Measurements from ENCODE around the gene TMEM167B.
"Not testable (repeated sequence)": the region's sequence is repeated elsewhere in the genome, so short reads cannot be mapped to it uniquely, and the experiment has no call there.

The TMEM167B gene

DNA sequence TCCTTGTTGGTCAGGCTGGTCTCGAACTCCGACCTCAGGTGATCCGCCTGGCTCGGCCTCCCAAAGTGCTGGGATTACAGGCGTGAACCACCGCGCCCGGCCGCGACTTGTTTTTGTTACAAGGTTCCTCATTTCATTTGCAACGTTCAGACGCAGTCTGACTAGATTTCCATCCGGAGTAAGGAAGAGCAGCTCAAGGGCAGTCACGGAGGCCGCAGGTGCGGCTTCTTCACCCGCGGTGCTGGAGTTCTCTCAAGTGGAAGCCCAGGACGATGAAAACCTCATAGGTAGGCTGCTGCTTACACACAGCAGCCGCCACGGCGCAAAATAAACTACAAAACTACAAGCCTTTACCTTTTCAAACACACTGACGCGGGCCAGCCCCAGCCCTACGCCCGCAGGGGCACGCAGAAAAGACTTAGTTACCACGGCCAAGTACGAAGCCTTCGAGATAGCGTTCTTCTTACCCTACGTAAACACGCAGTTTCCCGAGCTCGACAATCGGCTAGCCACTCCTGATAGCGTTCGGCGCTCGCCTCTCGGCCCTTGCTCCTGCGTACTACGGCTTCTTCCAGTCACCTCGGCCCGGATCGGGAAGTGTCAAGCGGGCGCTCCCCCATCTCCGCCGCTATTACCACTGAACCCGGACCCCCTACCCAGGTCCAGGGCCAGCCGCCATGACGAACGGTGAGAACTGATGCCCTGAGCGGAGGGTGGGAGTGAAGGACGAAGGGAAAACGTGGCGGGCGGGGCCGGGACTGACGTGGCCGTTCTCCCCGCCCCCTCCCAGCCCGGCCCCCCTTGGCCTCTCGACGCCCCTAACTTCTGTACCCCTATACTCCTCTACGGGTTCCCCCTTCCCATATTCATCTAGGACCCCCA is at the start of gene TMEM167B:
TSS of gene TMEM167B (plus strand) at position 569 of the 882 bp plus-strand sequence. CDS start at position 678, 109 bp downstream.
- peak; percentile 57 to 75 (median 68) for DNase-seq

DNA sequence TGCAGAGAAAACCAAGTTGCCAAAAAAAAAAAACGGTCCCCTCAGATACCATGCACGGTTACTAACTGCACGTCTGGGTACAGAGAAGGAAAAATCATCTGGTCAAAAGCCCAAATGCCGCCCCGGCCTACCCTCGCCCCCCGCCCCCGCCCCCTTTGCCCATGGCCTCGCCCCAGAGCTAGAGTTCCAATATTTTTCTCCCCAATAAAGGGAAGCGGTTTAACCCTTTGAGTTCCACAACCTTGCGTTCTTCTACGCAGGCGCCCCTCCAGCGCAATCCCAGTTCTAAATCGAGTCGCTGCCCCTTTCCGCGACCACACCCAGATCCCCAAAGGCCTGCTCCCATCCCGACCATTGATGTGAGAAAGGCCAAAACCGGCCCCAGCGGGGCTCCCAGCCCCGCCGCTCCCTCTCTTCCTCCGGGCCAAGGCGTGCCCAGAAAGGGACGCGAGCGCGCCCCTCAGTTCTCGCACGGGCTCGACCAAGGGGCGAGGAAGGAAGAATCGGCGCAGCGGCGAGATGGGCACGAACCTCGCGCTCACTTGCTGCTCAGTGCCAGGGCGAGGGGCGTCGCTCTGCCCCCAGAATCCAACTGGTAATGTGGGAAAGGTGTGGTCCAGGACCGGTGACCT is 49.5 kb upstream of the TMEM167B start:
- no peak for DNase-seq

DNA sequence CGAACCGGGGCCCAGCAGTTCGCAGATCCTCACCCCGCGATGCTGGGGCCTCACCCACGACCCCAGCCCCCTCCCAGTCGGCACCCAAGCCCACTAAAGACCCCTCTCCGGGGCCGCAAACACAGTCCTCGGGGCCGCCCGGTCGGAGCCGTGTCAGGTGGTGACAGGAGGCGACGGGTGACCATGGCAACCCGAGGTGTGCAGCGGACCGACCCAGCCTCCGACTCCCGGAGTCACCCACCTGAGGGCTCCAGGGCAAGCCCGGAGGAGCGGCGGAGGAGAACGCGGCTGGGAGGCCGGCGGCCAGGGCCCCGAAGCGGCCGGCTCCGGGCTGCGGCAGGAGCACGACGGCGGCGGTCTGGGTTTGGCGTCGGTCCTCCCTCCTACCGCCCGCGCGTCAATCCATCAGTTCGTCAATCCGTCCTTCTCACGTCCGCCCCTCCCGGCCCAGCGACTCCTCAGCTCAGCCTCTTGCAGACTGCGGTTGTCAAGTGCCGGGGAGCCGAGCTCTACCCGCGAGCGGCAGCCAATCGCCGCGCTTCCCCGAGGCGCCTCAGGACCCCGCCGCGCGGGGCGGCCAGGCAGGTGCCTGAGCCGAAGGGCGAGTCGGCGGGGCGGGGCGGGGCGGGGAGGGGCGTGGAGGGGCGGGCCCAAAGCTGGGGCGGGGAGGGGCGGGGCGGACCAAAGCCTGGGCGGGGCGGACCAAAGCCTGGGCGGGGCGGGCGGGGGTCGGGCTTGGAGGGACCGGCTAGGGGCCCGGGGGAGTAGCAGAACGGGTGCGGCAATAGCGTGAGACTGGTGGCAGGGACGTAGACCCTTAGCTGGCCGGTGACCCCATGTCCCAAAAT is 48.7 kb upstream of the TMEM167B start, which contains the start of gene WDR47:
TSS of gene WDR47 (minus strand) at position 482 of the 848 bp plus-strand sequence. CDS start 18,590 bp downstream, outside the sequence.
- DNase-seq, result peak; percentile 88 to 95 (median 91)

DNA sequence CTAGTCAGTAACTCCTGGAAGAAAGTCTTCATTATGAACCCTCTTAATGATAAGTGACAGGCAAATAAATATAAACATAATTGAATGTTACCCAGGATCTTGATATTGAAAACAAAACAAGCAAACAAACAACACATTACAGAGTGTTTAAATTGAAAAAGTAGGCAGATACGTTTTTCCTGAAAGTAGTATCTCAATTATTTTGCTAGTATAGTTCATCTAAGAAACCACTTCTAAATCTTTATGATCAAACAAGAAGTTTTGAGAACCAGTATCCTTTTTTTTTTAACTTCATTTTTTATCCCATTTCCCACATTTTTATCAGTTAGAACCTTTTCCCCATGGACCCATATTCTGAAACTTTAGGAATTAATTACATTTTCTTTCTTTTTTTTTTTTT is 45.0 kb upstream of the TMEM167B start:
- no peak for DNase-seq

DNA sequence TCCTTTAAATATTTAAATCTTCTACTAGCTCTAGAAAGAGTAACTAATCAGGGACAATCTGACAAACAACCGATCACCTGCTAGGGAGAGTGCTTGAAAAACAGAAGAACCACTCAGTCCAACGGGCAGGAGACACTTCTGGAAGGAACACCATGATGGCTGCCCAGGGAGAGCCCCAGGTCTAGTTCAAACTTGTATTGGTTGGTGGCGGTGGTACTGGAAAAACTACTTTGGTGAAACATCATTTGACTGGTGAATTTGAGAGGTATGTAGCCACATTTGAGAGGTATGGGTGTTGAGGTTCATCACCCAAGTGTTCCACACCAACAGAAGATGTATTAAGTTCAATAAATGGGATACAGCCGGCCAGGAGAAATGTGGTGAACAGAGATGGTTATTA is 43.9 kb upstream of the TMEM167B start:
- DNase-seq, result no peak

DNA sequence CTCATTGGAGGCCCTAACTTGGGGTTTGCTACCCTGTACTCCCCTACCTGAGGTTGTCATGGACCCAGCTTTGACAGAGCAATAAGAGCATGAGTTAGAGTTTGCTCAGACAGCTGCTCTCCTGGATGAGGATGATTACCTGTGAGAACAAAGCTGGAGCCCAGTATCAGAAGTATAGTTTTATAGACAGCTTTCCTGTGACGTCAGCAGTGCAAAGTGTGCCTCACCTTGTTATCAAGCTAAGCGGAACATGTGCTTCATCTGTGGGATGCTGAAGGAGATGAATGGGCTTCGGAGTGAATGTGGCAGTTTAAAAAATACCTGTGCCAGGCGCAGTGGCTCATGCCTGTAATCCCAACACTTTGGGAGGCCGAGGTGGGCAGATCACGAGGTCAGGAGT is 43.2 kb upstream of the TMEM167B start:
- no peak for DNase-seq

DNA sequence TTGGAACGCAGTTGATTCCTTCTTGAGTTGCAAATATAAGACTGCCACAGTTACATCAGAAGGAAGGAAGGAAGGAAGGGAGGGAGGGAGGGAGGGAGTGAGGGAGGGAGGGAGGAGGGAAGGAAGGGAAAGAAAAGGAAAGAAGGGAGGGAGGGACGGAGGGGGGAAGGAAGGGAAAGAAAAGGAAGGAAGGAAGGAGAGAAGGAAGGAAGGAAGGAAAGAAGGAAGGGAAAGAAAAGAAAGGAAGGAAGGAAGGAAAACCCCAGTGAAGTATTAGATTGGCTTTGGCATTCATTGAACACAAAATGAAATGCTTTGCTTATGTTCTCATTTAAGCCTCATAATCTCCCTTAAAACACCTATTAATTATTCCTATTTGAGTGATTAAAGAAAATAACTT is 42.2 kb upstream of the TMEM167B start:
- DNase-seq, result no peak

DNA sequence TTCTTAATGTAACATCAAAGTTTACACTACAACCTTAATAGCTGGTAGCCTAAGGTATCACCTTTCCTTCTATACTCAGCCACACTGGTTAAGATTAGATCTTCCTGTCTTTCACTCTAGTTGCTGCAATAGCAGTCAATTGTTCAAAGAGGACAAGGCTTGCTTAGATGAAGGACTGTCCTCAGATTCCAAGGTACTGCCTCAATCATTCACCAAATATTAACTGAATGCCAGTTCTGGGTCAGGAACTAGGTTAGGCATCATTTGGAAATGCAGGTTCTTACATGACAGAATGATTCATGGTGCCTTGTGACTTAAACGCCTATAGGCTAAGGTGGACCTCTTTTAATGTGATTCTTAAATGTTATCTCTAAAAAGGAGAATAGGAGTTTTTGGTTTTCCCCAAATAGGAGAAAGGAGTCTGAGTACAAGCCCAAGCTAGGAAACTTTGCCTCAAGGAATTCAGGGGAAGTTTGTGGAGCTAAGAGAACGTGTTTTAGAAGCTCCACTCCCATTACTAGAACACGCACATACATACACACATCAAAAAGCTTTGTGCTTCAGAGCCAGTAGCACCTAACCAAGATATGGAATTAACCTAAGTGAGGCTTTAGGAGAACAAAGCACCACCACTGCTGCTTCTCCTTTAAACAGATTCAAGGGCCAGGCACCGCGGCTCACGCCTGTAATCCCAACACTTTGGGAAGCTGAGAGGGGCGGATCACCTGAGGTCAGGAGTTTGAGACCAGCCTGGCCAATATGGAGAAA is 40.2 kb upstream of the TMEM167B start:
- no peak for DNase-seq

DNA sequence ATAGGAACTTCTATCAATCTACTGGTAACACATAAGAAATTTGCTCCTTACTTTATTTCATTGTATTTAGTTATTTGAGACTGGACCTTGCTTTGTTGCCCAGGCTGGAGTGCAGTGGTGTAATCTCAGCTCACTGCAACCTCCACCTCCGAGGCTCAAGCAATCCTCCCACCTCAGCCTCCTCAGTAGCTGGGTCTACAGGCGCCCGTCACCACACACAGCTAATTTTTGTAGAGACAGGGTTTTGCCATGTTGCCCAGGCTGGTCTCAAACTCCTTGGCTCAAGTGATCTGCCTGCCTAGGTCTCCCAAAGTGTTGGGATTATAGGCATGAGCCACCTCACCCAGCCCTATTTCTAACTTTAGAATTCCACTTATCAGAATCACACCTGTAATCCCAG is 38.4 kb upstream of the TMEM167B start:
- DNase-seq, result not testable (repeated sequence)

DNA sequence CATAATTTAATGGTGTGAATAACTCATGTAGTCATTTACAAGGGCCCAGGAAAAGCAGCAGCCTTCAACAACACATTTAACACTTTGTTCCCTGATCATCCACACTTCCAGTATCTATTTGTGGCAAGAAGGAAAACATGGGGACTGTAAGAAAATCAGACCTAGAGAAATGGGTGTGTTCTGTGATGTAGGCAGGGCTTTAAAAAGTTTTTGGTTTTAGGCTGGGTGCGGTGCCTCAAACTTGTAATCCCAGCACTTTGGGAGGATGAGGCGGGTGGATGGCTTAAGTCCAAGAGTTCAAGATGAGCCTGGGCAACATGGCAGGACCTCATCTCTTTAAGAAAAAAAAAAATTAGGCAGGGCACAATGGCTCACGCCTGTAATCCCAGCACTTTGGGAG is 34.5 kb upstream of the TMEM167B start:
- DNase-seq, result no peak

DNA sequence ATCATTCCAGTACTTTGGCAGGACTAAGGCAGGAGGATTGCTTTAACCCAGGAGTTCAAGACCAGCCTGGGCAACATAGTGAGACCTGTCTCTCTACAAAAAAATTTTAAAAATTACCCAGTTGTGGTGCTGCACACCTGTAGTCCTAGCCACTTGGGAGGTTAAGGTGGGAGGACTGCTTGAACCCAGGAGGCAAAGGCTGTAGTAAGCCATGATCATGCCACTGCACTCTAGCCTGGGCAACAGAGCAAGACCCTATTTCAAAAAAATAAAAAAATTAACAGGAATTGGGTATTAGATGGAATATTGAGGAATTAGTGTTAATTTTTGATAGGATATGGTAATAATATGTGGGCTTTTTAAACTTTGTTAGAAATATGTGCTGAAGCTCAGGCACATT is 31.5 kb upstream of the TMEM167B start:
- no peak for DNase-seq

DNA sequence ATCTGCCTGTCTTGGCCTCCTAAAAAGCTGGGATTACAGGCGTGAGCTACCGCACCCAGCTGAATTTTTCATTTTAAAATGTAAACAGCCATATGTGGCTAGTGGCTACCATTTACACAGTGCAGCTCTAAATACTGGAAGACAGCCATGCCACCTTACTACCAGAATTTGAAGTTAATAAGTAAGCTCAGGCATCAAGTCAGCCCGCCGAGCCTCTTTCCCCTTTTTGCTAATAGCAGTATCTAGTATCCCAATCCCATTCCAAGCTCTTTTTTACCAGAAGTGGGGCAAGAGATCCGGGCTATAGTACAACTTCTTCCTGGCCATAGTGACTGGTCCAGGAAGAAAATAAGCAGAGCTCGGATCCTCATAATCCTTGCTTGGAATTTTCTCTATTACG is 29.9 kb upstream of the TMEM167B start:
- DNase-seq, result no peak

DNA sequence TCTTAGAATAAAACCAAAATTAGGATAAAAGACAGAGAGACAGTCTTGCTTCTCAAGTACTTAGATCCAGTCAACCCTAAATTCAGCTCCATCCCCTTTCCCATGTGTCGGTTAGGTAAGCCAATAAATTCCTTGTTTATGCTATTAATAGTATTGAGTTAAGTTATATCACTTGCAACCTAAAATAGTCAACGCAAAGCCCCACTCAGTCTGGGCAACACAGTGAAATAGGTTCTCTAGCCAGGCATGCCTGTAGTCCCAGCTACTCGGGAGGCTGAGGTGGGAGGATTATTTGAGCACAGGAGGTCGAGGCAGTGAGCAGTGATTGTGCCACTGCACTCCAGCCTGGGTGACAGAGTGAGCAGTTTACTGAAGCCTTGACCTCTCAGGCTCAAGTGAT is 29.4 kb upstream of the TMEM167B start:
- no peak for DNase-seq

DNA sequence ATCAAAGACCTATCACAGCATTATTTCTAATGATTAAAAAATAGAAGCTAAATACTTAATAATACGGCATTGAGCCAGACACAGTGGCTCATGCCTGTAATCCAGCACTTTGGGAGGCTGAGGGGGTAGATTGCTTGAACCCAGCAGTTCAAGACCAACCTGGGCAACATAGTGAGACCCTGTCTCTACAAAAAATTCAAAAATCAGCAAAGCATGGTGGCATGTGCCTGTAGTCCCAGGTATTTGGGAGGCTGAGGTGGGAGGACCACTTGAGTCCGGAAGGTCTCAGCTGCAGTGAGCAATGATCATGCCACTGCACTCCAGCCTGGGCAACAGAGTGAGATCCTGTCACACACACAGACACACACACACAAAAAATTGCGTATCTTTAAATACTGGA is 25.4 kb upstream of the TMEM167B start:
- DNase-seq, result no peak

DNA sequence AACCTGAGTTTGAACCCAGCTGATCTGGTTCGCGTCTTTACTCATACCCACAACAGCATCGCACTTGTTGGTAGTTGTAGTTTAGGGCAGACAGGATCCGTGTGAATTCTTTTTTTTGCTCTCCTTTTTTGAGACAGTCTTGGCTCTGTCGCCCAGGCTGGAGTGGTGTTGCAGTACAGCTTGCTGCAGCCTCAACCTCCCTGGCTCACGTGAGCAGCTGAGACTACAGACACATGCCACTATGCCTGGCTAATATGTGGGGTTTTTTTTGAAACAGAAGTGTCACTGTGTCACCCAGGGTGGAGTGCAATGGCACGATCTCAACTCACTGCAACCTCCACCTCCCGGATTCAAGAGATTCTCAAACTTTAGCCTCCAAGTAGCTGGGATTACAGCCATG is 22.7 kb upstream of the TMEM167B start:
- no peak for DNase-seq

DNA sequence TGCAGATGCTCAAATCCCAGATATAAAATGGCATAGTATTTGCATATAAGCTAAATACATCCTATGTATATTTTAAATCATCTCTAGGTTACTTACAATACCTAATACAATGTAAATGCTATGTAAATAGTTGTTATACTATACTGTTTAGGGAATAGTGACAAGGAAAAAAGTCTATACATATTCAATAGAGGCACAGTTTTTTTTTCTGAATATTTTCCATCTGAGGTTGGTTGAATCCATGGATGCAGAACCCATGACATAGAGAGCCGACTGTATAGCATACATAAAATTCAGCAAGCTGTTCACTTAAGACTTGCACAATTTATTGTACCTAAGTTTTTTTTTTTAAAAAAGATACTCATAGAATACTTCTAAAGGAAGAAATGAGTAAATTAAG is 21.3 kb upstream of the TMEM167B start:
- DNase-seq, result no peak

DNA sequence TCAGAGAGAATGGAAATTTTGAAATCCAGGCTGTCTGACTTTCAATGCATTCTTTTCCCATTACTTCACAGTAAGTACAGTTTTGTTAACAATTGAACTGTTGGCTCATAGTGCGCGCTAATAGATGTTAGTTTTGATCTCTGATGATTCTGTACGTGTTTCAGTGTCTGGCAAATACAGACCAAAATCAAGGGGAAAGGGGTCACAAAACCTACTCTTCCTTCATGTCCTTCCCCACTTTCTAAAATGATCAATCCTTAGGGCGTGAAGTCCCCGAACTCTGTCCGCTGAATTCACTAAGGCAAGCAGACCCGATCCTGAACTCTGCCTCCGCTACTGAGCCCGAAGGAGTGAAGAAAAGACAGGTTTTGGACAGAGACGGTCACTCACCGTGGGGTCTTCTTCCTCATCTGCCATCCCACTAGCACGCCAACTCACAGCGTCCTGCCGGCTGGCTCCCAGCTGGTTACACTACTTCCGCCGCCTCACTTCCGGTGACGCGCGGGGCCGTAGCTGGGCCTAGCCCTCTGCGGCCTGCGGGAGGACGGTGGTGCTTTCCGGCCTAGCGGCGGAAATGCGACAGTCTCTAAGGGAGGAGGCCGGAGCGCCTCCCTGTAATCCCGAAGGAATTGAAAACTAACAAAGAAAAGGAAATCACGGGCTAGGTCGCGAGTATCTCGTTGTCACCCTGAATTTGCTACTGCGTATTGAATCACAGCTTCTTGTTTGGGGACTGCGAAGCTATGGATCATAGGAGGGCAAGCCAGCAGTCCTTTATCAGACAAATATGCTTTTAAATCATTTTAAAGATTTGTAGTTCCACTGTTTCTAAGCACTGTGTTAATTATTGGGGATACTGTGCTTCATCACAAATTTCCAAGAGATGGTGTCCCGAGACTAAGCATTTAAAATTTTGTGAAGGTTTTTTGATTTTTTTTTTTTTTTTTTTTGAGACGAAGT is 14.8 kb upstream of the TMEM167B start, which contains the start of gene TAF13:
TSS of gene TAF13 (minus strand) at position 473 of the 960 bp plus-strand sequence. CDS start at position 417, 56 bp downstream.
- peak; percentile 68 to 75 (median 72) for DNase-seq

DNA sequence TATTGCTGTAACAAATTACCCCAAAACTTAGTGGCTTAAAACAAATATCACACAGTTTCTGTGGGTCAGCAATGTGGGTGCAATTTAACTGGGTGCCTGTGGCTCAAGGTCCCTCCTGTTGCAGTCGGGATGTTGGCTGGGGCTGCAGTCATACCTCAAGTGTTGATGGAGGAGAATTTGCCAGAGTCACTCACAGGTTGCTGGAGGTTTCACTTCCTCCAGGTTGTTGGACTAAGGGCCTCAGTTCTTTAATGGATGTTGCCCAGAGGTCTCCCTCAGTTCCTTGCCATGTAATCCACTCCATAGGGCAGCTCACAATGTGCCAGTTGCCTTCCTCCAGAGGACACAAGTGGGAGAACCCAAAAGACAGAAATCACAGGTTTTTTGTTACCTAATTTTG is 12.2 kb upstream of the TMEM167B start:
- no peak for DNase-seq

DNA sequence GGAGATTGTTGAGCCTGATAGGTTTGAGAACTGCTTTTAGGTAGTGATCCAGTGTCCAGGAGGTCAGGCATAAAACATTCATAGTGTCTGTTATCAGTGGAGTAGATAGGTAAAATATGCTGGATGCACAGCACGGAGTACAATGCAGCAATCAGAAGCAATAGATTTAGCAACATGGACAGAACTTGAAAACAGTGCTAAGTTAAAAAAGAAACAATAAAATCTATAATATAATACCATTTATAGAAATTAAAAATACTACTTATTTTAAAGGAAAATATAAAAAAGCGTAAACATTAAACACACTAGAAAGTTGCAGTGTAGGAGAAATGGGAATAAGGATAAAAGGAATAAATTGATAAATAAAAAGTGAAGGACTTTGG is 11.3 kb upstream of the TMEM167B start:
- DNase-seq, result no peak

DNA sequence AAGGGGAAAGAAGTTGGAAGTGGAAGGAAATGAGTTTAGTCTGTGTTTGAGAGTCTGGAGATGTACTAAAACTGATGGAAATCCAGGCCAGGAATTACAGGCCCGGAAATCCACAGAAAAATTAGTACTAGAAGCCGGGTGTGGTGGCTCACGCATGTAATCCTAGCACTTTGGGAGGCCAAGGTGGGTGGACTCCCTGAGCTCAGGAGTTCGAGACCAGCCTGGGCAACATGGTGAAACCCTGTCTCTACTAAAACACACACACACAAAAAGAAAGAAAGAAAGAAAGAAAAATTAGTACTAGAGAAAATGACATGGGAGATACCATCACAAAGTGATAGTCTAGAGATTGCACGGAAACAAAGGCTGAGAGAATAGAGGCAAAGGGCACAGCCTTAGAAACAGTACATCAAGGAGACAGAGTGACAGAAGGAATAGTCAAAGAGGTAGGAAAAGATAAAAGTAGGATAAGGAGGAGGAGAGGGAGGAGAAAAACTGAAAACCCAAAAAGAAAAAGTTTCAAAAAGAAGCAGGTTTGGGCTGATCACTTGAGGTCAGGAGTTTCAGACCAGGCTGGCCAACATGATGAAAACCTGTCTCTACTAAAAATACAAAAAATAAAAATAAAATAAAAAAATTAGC is 10.0 kb upstream of the TMEM167B start:
- no peak for DNase-seq

DNA sequence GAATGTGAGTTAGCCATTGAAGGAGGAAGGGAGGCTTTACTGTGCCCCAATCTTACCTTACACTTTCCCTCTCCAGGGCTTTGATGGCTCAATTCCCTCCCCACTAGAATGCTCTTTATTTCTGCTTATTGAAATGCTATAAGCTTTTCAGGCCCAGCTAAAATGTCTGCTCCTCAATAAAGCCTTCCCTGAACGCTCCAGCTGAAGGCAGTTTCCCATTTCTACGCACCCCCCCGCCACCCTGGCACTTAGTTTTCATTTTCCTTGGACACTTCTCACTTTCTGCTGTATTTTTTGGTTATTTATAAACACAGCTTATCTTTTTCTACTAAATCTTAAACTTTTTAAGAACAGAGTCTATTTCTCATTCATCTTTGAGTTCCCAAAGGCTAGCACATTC is 7.1 kb upstream of the TMEM167B start:
- no peak for DNase-seq
